Natural killer cell treated with Interleukin-12 subunit alpha and Interleukin-12 subunit beta and Interleukin-15 and Interleukin-18, amount 100 ng/mL, for 72 hours (primary cell): ENCODE results near the gene XRCC6. TPM values are rescaled to one million over a fixed set of nuclear protein-coding genes. Genes with fewer than 3 reads are reported as not detected.
A peak's percentile ranks its signal among the peaks of the same experiment; 100 is the strongest.

Source experiments
- ATAC-seq, 2 donors: fragments of 150-1000 bp; cut with Tn5 transposase in 1 of 2; sonication (Bioruptor Pico), chemical (Tn5 transposase) in 1 of 2; 2 replicates each; pipeline ENCODE4 v1.10.0; 2021
- DNase-seq: peaks from one replicate; pipeline ENCODE4 v3.0.0; 2022; ENCODE audit warnings: low spot score
- H3K27ac Mint-ChIP-seq, 2 donors: 1 replicate in 1 of 2; 2 replicates in 1 of 2; pipeline ENCODE4 v1.8.0; 2022; ENCODE audit warnings: mixed read lengths in 2 of 2, mild to moderate bottlenecking in 1 of 2, moderate library complexity in 1 of 2
- H3K27me3 Mint-ChIP-seq, 2 donors: 1 replicate in 1 of 2; 2 replicates in 1 of 2; pipeline ENCODE4 v1.8.0; 2022; ENCODE audit warnings: mixed read lengths in 2 of 2
- H3K36me3 Mint-ChIP-seq: one replicate; pipeline ENCODE4 v1.8.0; 2022; ENCODE audit warnings: mixed read lengths
- H3K4me1 Mint-ChIP-seq, 2 donors: 1 replicate in 1 of 2; 2 replicates in 1 of 2; pipeline ENCODE4 v1.8.0; 2022; ENCODE audit warnings: low read depth in 2 of 2, mixed read lengths in 2 of 2, mild to moderate bottlenecking in 1 of 2
- H3K4me3 Mint-ChIP-seq: one replicate; pipeline ENCODE4 v1.8.0; 2022; ENCODE audit warnings: mixed read lengths
- H3K9me3 Mint-ChIP-seq: 2 replicates; pipeline ENCODE4 v1.8.0; 2022; ENCODE audit warnings: mixed read lengths
- total RNA-seq, 2 donors: library from RNA; stranded (reverse); gene quantifications; one replicate each; pipeline ENCODE4 v1.2.3, GENCODE V29; 2022

The XRCC6 gene
- total RNA-seq, 2 donors from 2014 or later: 276 to 305 TPM

DNA sequence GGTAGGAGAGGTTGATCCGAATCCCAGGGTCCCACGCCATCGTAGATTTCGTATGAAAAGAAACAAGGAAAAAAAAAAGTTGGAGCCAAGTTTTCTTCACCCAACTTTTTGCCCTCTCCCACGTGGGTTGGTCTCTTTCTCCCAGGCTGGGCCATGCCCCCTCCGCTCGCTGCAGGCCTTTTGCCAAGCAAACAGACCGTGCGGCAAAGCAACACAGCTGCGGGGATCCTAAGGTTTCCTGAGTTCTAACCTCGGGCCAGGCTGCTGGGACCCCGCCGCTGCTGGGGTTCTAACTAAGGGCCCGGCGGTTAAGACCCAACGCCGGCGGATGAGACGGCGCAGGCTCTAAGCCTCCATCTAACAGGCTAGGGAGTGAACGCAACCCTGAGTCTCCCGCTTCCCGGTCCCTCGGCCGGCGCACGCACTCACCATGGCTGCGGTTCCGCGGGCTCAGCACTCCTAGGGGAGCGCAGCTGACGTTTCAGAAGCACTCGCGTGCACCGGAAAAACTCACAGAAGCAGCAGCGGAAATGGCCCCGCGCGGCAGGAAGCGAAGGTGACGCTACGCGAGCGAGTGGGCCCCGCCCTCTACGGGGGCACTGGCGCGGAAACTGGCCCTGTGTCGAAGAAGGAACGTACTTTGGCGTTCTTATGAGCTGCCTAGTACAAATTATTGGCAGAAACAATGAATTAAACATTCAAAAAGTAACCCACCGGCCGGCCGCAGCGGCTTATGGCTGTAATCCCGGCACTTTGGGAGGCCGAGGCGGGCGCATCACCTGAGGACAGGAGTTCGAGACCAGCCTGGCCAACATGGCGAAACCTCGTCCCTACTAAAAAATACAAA is 67.5 kb downstream of the XRCC6 start, which contains the start of gene SNU13:
SNU13 (minus strand) TSS at position 503 of the 847 bp plus-strand sequence; CDS start at position 432, 71 bp downstream.
- H3K4me3 Mint-ChIP-seq: peak within 1 kb of the TSS; percentile 91
- no peaks in the 10 kb centered on the region for H3K36me3 Mint-ChIP-seq
- no peaks in the 10 kb centered on the region for H3K9me3 Mint-ChIP-seq
- H3K27ac Mint-ChIP-seq: peak within 1 kb of the TSS; percentile 95 to 98
- peak; percentile 95 for DNase-seq
- peak; percentile 97 to 99 for ATAC-seq
- H3K4me1 Mint-ChIP-seq: peaks cover 17 to 23% of the 10 kb centered on the region in 2 donors
- no peaks in the 10 kb centered on the region for H3K27me3 Mint-ChIP-seq

DNA sequence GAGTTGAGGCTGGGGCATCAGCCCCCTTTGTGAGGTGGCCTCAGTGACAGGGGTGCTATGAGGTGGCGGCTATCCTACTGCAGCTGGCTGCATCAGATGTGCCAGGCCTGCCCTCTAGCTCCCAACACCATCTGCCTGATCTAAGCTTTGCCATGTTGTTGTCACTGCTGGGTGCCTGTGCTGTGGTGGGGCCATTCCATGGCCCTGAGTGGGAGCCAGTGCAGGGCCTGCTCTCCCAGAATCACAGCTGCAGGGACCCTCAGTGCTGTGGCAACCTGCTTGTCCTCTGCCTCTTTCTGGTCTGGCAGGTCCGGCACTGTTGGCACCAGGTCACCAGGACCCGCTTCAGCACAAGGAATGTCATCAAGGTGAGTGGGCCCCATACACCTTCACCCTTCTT is 69.4 kb downstream of the XRCC6 start:
- Mint-ChIP-seq H3K36me3 (no peaks in the 10 kb centered on the region), H3K9me3 (no peaks in the 10 kb centered on the region), H3K4me1 (peaks cover 17 to 18% of the 10 kb centered on the region in 2 donors), H3K27me3 (no peaks in the 10 kb centered on the region), H3K4me3 (peak overlapping the region; percentile 91), H3K27ac (peak overlapping the region in 1 of 2 donors; percentile 95)
- ATAC-seq (no peak), DNase-seq (no peak)

DNA sequence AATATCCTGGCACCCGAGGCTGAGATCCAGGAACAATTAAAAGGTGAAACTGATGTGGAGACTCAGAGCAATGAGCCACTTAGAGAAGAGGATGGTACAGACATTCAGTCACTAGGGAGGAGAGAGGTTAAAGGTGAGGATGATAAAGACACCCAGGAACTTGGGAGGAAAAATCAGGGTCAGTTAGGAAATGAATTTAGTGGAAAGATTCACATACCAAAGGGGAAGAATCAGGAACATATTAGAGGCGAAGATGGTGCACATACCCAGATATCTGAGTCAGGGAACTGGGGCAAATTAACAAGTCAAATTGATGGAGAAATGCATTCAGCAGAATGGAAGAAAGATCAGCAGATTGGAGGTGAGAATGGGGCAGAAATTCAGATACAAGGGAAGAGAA is 74.1 kb downstream of the XRCC6 start:
- ATAC-seq (no peak), DNase-seq (no peak)
- Mint-ChIP-seq H3K27me3 (no peaks in the 10 kb centered on the region), H3K4me3 (no peak overlapping the region), H3K27ac (no peak overlapping the region), H3K9me3 (no peaks in the 10 kb centered on the region), H3K4me1 (peaks cover 11% of the 10 kb centered on the region in 2 donors), H3K36me3 (no peaks in the 10 kb centered on the region)

DNA sequence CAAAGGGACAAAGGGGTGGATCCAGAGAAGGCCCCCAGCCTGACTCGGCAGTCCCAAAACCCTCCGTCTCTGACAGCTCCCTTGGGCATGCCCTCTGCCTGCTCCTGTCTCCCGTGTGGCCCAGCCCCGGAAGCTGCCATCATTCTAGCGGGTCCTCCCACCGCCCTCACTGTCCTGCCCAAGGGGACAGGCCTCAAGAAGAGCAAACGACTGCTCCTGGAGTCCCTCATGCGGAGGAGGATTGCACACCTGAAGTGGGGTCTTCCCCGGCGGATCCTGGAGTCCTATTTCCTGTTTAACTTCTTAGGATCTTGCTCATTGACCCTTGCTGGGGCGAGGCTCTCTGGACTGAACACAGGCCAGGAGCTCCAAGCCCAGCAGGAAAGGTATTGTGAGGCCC is 75.6 kb downstream of the XRCC6 start:
- H3K36me3 Mint-ChIP-seq: no peaks in the 10 kb centered on the region
- peak in 1 of 2 donors; percentile 15 for ATAC-seq
- H3K4me3 Mint-ChIP-seq: no peak overlapping the region
- no peaks in the 10 kb centered on the region for H3K27me3 Mint-ChIP-seq
- H3K27ac Mint-ChIP-seq: peak overlapping the region; percentile 60 to 65
- no peak for DNase-seq
- H3K4me1 Mint-ChIP-seq: peaks cover 8 to 11% of the 10 kb centered on the region in 2 donors
- no peaks in the 10 kb centered on the region for H3K9me3 Mint-ChIP-seq

DNA sequence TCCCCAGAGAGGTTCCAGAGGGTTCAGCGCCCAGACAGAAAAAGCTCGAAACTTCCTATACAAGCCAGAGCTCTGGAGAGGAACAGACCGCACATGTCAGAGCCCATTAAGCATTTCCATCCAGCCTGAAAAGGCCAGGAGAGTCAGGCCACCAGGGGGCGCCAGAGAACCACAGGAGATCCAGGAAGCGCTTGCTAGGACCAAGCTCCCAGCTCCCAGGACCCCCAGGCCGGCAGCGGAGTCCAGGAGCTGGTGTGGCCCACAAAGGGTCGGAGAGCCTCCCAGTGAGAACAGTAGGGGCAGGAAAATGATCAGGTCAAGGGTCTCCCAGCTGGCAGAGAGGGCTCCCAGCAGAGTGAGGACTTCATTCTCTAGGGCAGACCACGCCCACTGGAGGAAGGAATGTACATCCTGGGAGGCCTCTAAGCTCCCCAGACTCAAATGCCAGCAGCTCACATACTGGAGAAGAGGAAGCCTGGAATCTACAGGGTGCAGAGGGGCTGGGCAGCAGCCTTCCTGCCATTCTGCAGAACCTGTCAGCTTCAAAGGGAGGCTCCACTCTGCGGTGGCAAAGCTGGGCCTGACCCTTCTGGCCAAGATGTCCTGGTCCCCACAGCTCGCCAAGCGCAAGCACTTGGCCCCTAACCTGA is 76.2 kb downstream of the XRCC6 start:
- H3K36me3 Mint-ChIP-seq: no peaks in the 10 kb centered on the region
- H3K27ac Mint-ChIP-seq: peak overlapping the region; percentile 60 to 65
- peaks cover 8 to 11% of the 10 kb centered on the region in 2 donors for H3K4me1 Mint-ChIP-seq
- ATAC-seq: peak; percentile 69 to 80
- peak; percentile 89 for DNase-seq
- H3K27me3 Mint-ChIP-seq: no peaks in the 10 kb centered on the region
- H3K9me3 Mint-ChIP-seq: no peaks in the 10 kb centered on the region
- H3K4me3 Mint-ChIP-seq: peak overlapping the region; percentile 38

DNA sequence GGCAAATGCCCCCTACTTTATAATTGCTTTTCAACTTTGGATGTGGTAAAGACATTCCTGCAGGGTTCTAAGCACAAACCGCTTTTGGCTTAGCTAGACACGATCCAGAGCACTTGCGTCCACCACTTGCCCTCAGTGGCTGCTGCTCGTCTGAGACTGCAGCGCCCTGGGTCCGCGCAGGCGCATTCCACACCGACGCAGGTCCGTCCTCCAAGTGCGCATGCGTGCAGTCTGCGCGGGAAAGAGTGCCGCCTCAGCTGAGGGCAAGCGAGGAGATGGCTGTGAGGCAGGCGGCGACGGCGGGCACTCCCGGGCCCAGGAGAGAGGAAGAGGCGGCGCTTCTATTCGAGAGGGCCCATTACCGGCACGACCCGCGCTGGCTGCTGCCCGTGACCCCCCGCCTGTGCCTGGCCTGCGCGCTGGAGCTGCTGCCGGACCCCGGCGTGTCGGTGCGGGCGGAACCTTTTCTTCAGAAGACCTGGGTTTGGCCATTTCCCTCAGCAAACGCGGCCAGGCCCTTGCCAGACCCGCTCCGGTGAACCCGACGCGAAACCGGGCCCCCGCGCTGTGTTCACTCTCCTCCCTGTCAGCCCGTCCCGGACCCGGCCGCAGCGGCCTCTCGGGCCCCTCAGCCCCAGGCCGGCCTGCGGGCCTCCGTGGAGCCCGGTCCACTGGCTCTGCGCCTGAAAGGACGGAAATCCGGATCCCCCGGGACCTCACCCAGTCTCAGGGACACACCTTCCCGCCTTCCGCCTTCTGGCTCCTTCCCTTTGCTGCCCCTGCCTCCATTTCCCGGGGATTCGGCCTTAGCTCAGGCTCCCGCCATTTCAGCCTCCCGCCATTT is 78.4 kb downstream of the XRCC6 start, which contains the start of gene MEI1:
MEI1 (plus strand) TSS at position 240 of the 844 bp plus-strand sequence; CDS start at position 276, 36 bp downstream.
- peak within 1 kb of the TSS; percentile 63 for H3K4me3 Mint-ChIP-seq
- peaks cover 8 to 11% of the 10 kb centered on the region in 2 donors for H3K4me1 Mint-ChIP-seq
- H3K27me3 Mint-ChIP-seq: no peaks in the 10 kb centered on the region
- DNase-seq (peak; percentile 86), ATAC-seq (peak; percentile 70 to 80)
- H3K9me3 Mint-ChIP-seq: no peaks in the 10 kb centered on the region
- no peaks in the 10 kb centered on the region for H3K36me3 Mint-ChIP-seq
- H3K27ac Mint-ChIP-seq: peak within 1 kb of the TSS; percentile 56 to 62

DNA sequence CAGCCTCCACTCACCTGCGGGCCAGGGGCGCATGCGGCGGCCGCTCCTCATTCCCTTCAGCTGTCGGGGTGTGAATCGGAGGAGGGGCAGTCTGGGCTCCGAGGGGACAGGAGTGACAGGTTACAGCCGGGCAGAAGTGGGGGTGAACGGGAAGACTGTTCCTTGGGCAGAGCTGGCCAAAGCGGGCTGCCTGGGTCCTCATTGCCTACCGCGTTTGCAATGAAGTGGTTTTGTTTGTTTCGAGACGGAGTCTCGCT is 78.9 kb downstream of the XRCC6 start:
- no peak for ATAC-seq

DNA sequence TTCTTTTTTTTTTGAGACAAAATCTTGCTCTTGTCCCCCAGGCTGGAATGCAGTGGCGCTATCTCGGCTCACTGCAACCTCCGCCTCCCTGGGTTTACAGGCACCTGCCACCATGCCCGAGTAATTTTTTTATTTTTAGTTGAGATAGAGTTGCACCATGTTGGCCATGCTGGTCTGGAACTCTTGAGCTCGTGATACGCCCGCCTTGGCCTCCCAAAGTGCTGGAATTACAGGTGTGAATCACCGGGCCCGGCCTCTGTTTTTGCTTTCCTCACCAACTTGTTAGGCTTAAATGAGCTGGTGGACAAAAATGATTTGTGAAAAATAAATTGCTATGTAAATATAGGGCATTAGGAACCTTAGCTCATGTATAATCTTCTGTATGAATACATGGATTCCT is 81.7 kb downstream of the XRCC6 start:
- Mint-ChIP-seq H3K27ac (no peak overlapping the region), H3K4me1 (peaks cover 3 to 4% of the 10 kb centered on the region in 2 donors)

More for the DNA sequence above, 78.9 kb downstream of the XRCC6 start:
- Mint-ChIP-seq H3K27me3 (no peaks in the 10 kb centered on the region), H3K9me3 (no peaks in the 10 kb centered on the region), H3K4me3 (no peak overlapping the region), H3K36me3 (no peaks in the 10 kb centered on the region), H3K27ac (no peak overlapping the region), H3K4me1 (peaks cover 8 to 11% of the 10 kb centered on the region in 2 donors)
- no peak for DNase-seq

DNA sequence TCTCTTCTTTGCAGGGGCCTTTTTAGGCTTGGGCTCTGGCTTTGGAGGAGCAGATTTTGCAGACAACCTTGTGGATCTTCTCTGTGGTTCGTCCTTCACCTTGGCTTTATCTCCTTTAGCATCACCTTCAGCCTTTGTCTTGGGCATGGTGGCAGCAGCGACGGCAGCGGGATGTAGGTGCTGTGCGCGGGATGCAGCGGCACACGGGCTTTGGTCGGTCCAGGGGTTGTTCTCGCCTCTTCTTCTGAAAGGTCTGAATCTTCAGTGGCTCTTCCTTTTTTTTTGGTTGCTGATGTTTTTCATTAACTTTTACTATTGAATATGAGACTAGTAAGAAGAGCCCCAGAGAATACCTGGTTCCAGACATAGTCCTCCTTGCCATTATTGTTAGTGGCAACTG is 88.2 kb downstream of the XRCC6 start:
- Mint-ChIP-seq H3K36me3 (no peaks in the 10 kb centered on the region), H3K27ac (no peak overlapping the region), H3K9me3 (no peaks in the 10 kb centered on the region), H3K4me3 (no peak overlapping the region), H3K4me1 (no peaks in the 10 kb centered on the region), H3K27me3 (peaks cover 0 to 4% of the 10 kb centered on the region in 2 donors)
- DNase-seq (no peak), ATAC-seq (no peak)

More for the DNA sequence above, 81.7 kb downstream of the XRCC6 start:
- Mint-ChIP-seq H3K36me3 (no peaks in the 10 kb centered on the region), H3K4me3 (no peak overlapping the region), H3K9me3 (no peaks in the 10 kb centered on the region), H3K27me3 (no peaks in the 10 kb centered on the region)
- ATAC-seq (no peak), DNase-seq (no peak)

DNA sequence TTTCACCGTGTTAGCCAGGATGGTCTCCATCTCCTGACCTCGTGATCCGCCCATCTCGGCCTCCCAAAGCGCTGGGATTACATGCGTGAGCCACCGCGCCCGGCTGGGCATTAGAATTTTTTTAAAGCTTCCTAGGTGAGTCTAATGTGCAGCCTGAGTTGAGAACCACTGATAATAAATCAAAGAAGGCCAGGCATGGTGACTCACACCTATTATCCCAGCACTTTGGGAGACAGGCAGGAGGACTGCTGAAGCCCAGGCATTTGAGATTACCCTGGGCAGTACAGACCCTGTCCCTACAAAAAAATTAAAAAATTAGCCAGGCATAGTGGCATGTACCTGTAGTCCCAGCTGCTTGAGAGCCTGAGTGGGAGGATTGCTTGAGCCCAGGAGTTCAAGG is 91.9 kb downstream of the XRCC6 start:
- no peak overlapping the region for H3K27ac Mint-ChIP-seq
- no peak for ATAC-seq

More for the DNA sequence above, 91.9 kb downstream of the XRCC6 start:
- no peak for DNase-seq
- H3K9me3 Mint-ChIP-seq: no peaks in the 10 kb centered on the region
- no peaks in the 10 kb centered on the region for H3K36me3 Mint-ChIP-seq
- no peak overlapping the region for H3K4me3 Mint-ChIP-seq
- H3K4me1 Mint-ChIP-seq: no peaks in the 10 kb centered on the region
- H3K27me3 Mint-ChIP-seq: peaks cover 0 to 4% of the 10 kb centered on the region in 2 donors

Other genes starting within 250 kb of the XRCC6 start
- 1 to 10 TPM; 3.8 to 4.3 TPM for gene TEF, start 239.4 kb upstream of the XRCC6 start, total RNA-seq
- 10 to 100 TPM; 31.7 to 45.4 TPM for gene TOB2, start 174.5 kb upstream of the XRCC6 start, total RNA-seq
- 10 to 100 TPM; 58.7 to 83.8 TPM for gene PHF5A, start 152.6 kb upstream of the XRCC6 start, total RNA-seq
- 100 to 1,000 TPM; 109 to 113 TPM for gene ACO2, start 152.2 kb upstream of the XRCC6 start, total RNA-seq
- 10 to 100 TPM; 42.5 to 84.0 TPM for gene POLR3H, start 76.8 kb upstream of the XRCC6 start, total RNA-seq
- not detected for gene CSDC2, start 60.3 kb upstream of the XRCC6 start, total RNA-seq
- 10 to 100 TPM; 33.3 to 50.3 TPM for gene PMM1, start 31.5 kb upstream of the XRCC6 start, total RNA-seq
- 100 to 1,000 TPM in 1 of 2 donors, 10 to 100 TPM in 1; 54.2 to 120 TPM for gene DESI1, start 252 bp upstream of the XRCC6 start, total RNA-seq
- gene SNU13, start 67.6 kb downstream of the XRCC6 start, total RNA-seq: 100 to 1,000 TPM; 167 to 249 TPM
- gene MEI1, start 78.2 kb downstream of the XRCC6 start, total RNA-seq: 10 to 100 TPM; 20.2 to 82.7 TPM
- gene CCDC134, start 179.4 kb downstream of the XRCC6 start, total RNA-seq: 10 to 100 TPM; 25.1 to 26.3 TPM
- 100 to 1,000 TPM; 205 to 211 TPM for gene SREBF2, start 211.8 kb downstream of the XRCC6 start, total RNA-seq